Ovary (tissue), 9 donors: Measurements from ENCODE around the gene UXS1. TPM values are rescaled to one million over a fixed set of nuclear protein-coding genes. Genes with fewer than 3 reads are reported as not detected.

Experiments used
- DNase-seq, 5 donors: peaks; one replicate each; pipeline ENCODE4 v3.0.0-alpha.2; 2019 to 2020
- H3K27ac ChIP-seq, 2 donors: fragments of 200-600 bp; one replicate each; pipeline versions ENCODE4 v1.5.1 to v1.8.0; 2019 to 2022
- H3K27me3 ChIP-seq: fragments of 200-600 bp; one replicate; pipeline ENCODE4 v1.8.0; 2022
- H3K36me3 ChIP-seq: fragments of 200-600 bp; sonication (generic); one replicate; pipeline ENCODE4 v1.5.1; 2019
- H3K4me1 ChIP-seq: one replicate; pipeline ENCODE4 v1.8.1; 2013; ENCODE audit warnings: mild to moderate bottlenecking, moderate library complexity; ENCODE audit not compliant: insufficient read depth
- H3K4me3 ChIP-seq: fragments of 200-600 bp; sonication (generic); one replicate; pipeline ENCODE4 v1.5.1; 2017
- H3K9me3 ChIP-seq, 2 donors: fragments of 200-600 bp in 1 of 2; sonication (generic) in 1 of 2; one replicate each; pipeline versions ENCODE4 v1.5.1 to v1.8.1; 2013 to 2019; ENCODE audit warnings: mild to moderate bottlenecking in 1 of 2, moderate library complexity in 1 of 2
- CTCF ChIP-seq, 3 donors: fragments of 450-650 bp in 2 of 3; fragments of 200-600 bp in 1 of 3; IDR thresholded peaks; one replicate each; pipeline versions ENCODE4 v1.5.1 to v1.8.0; 2016 to 2022; ENCODE audit warnings: antibody characterized with exemption in 3 of 3, mild to moderate bottlenecking in 1 of 3
- EP300 ChIP-seq: sonication (generic); formaldehyde crosslinking; IDR thresholded peaks from one replicate; pipeline ENCODE4 v1.6.1; 2017; ENCODE audit warnings: antibody characterized with exemption
- POLR2A ChIP-seq: fragments of 450-650 bp; IDR thresholded peaks from one replicate; pipeline ENCODE4 v1.6.1; 2017; ENCODE audit warnings: antibody characterized with exemption, mild to moderate bottlenecking, moderate library complexity
- WGBS, 3 donors: extraction: QIAGEN DNeasy Blood & Tissue Kit in 1 of 3; methylation state at CpG; one replicate each; pipeline versions ENCODE4 v1.1.5 to v1.1.7; 2013 to 2017; 5-methylcytosine and 5-hydroxymethylcytosine counted together
- intact Hi-C, 4 donors: fragments of 100-400 bp; cut with DNase I; formaldehyde crosslinking; loops; one replicate each; pipeline versions ENCODE4 v1.11.0 to v1.15.1; 2022 to 2023
- polyA plus RNA-seq, 2 donors: library from polyadenylated mRNA; stranded (reverse); fragments of 200-250 nt in 1 of 2; fragments of 350-450 nt in 1 of 2; fragmentation: Illumina TruSeq in 1 of 2; extraction: RNeasy Lipid Tissue Mini Kit (QIAGEN cat#74804) in 1 of 2; gene quantifications; one replicate each; pipeline ENCODE4 v1.2.3, GENCODE V29; 2013 to 2014
- total RNA-seq, 7 donors: library from RNA; depleted of rRNA in 2 of 7; stranded (reverse); fragments of >200 nt in 2 of 7; fragmentation: NEBNext Ultra II Directional in 3 of 7; extraction: Animal tissue kit (Norgen Biotek cat#: 25700) in 3 of 7; gene quantifications; one replicate each; pipeline versions ENCODE4 v1.1.0 to v1.2.4, GENCODE V29; 2016 to 2023
- donor health status: DM: no; HTN: no; CAD: no; lungs with moderate emphysema.
- donor health status: DM: no; HTN: no; CAD: no.
- donor health status: Bipolar disorder and iron deficiency.
- donor health status: DM: yes; HTN: yes; CAD: no.
- donor health status: DM: no; HTN: no; CAD: no.
- donor health status: DM: yes; HTN: yes; CAD: no.

UXS1 gene
- total and polyA plus RNA-seq, 9 donors = 23.9 to 70.8 (median 27.7) TPM

- no peaks in the 10 kb centered on the region for H3K27me3 ChIP-seq
- 35 to 40% (median 39%) methylated on average over 7 of the region's 7 CpGs for WGBS, 3 donors
- H3K9me3 ChIP-seq = no peaks in the 10 kb centered on the region
- H3K27ac ChIP-seq = no peak overlapping the region
- H3K36me3 ChIP-seq = no peaks in the 10 kb centered on the region
- no peak for DNase-seq
- H3K4me3 ChIP-seq = no peak overlapping the region
- intact Hi-C loops = no loop called here
- TF ChIP-seq CTCF (IDR thresholded peaks at IDR 0.05) (no peak), POLR2A (no peak), EP300 (no peak)
- H3K4me1 ChIP-seq = peaks cover 16% of the 10 kb centered on the region
These were observed 20.0 kb downstream of the UXS1 start for GRCh38 chr2:106174056-106174455.

DNA sequence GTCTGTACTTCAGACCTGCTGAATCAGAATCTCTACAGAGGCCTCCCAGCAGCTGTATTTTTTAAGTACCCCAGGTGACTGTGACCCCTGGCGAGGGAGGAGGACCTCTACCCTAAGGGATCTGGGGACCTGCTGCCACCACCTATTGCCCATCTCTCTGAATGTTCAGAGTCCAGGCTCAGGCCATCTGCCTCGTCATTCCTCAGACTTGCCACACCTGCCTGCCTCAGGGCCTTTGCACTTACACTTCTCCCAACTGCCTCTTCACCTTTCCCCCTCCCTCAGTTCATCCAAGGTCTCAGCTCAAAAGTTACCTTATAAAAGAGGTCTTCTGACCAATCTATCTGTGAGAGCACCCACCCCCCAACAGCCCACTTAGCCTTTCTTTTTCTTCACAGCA lies 21.5 kb downstream of the UXS1 start:
- Histone ChIP-seq H3K9me3 (no peaks in the 10 kb centered on the region), H3K4me3 (no peak overlapping the region), H3K36me3 (no peaks in the 10 kb centered on the region), H3K27me3 (no peaks in the 10 kb centered on the region), H3K4me1 (peaks cover 16% of the 10 kb centered on the region), H3K27ac (no peak overlapping the region)
- no peak for TF ChIP-seq CTCF (IDR thresholded peaks at IDR 0.05)
- no peak for TF ChIP-seq POLR2A
- TF ChIP-seq EP300 = no peak
- 94 to 100% (median 95%) methylated on average over 2 of the region's 2 CpGs for WGBS, 3 donors
- intact Hi-C loops = no loop called here
- no peak for DNase-seq

DNA sequence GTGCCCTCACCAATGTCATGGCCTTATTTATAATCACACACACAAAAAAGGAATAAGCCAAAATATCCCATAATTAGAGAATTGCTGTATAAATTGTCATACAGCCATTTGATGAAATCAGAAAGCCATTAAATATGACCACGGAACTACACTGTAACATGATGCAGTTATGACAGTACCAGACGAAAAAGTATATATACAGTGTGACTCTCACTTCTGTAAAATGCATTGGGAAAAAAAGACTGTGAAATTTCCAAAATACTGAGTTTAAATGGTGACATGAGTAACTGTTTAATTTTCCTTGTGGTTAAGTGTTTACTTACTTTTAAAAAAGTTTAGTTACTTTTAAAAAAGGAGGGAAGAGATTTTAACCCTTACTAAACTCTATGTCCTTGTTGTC lies 25.4 kb downstream of the UXS1 start:
- DNase-seq = no peak
- WGBS, 3 donors = 62 to 84% (median 79%) methylated on average over 2 of the region's 2 CpGs
- Histone ChIP-seq H3K4me1 (peaks cover under 1% of the 10 kb centered on the region), H3K27me3 (no peaks in the 10 kb centered on the region), H3K27ac (no peak overlapping the region), H3K4me3 (no peak overlapping the region), H3K9me3 (no peaks in the 10 kb centered on the region), H3K36me3 (no peaks in the 10 kb centered on the region)
- TF ChIP-seq POLR2A = no peak
- intact Hi-C loops = no loop called here

DNA sequence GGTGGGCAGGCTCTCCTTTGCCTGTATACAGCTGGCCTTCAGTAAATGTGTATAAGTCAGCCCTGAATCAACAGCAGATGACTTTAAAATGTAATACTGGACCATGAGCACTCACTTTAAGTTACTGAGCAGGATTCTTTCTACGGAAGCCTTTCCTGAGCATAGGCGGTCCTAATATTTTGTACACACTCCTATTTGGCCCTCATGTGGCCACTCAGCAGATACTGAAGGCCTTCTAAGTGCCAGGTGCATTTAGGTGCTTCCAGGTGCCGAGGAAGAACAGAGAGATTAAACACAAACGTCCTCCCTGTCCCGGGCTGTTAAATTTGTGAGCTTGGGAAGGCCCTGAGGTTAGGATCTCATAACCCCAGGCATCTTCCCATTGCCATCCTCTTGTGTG lies 27.0 kb downstream of the UXS1 start:
- Histone ChIP-seq H3K4me3 (no peak overlapping the region), H3K27ac (no peak overlapping the region), H3K9me3 (no peaks in the 10 kb centered on the region), H3K27me3 (no peaks in the 10 kb centered on the region), H3K36me3 (no peaks in the 10 kb centered on the region), H3K4me1 (no peaks in the 10 kb centered on the region)
- intact Hi-C loops = no loop called here
- WGBS, 3 donors = 83 to 88% (median 87%) methylated on average over 5 of the region's 5 CpGs
- no peak for DNase-seq
- TF ChIP-seq CTCF (IDR thresholded peaks at IDR 0.05) = no peak
- no peak for TF ChIP-seq POLR2A
- TF ChIP-seq EP300 = no peak

DNA sequence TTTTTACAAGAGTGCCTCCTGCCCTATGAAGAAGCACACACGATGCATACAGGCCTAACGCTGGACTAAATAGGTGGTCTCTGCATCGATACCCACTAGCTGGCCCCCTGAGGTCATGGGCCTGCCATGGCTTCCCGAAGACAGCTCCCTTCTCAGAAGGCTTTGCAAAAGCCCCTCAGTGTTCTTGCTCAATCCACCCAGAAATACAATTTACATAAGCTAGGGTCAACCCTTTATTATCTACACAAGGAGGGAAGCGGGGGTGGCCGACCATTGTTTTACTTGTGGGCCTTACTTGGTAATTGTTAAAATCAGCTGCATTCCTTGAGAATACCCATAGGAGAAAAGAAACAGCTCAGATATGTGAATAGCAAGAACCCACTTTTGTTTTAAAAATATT lies 28.5 kb downstream of the UXS1 start:
- Histone ChIP-seq H3K4me3 (no peak overlapping the region), H3K27me3 (no peaks in the 10 kb centered on the region), H3K27ac (no peak overlapping the region), H3K4me1 (no peaks in the 10 kb centered on the region), H3K9me3 (no peaks in the 10 kb centered on the region), H3K36me3 (no peaks in the 10 kb centered on the region)
- WGBS, 3 donors = 36 to 43% (median 41%) methylated on average over 6 of the region's 6 CpGs
- TF ChIP-seq EP300 (no peak), POLR2A (no peak), CTCF (IDR thresholded peaks at IDR 0.05) (no peak)
- DNase-seq = no peak
- intact Hi-C loops = no loop called here
